Measurements from ENCODE around the gene GSTM1.

DNA sequence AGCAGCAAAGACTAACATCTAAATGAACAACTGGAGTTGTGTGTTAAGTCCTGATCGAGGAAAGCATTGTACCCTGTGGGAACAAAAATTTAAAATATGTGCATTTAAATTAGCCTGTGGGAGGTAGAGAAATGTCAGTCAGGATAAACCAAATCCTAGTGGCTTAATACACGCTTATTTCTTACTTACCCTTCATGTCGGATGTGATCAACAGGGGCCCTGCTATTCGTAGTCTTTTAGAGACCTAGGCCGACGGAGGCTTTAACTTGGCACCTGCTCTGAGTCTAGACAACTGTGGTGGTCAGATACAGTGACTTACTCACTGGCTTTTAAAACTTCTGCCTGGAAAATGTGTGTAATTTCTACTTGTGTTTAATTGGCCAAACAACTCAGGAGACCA lies 43.0 kb downstream of the GSTM1 start:
- TF ChIP-seq, protein P1, sequence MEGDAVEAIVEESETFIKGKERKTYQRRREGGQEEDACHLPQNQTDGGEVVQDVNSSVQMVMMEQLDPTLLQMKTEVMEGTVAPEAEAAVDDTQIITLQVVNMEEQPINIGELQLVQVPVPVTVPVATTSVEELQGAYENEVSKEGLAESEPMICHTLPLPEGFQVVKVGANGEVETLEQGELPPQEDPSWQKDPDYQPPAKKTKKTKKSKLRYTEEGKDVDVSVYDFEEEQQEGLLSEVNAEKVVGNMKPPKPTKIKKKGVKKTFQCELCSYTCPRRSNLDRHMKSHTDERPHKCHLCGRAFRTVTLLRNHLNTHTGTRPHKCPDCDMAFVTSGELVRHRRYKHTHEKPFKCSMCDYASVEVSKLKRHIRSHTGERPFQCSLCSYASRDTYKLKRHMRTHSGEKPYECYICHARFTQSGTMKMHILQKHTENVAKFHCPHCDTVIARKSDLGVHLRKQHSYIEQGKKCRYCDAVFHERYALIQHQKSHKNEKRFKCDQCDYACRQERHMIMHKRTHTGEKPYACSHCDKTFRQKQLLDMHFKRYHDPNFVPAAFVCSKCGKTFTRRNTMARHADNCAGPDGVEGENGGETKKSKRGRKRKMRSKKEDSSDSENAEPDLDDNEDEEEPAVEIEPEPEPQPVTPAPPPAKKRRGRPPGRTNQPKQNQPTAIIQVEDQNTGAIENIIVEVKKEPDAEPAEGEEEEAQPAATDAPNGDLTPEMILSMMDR (conservative IDR thresholded peaks at IDR 0.05): no peak
- no peak for TF ChIP-seq ZFX (IDR thresholded peaks at IDR 0.05)
